GM12891 (cell line): Measurements from ENCODE around the gene FRYL.

Source experiments
- POLR2A ChIP-seq: IDR thresholded peaks from 2 replicates; pipeline ENCODE4 v1.6.1; 2011; ENCODE audit warnings: low read depth, low read length, control low read depth
- POLR2AphosphoS5 ChIP-seq: IDR thresholded peaks from 2 replicates; pipeline ENCODE4 v1.6.1; 2011; ENCODE audit warnings: low read depth, low read length, control low read depth
- POU2F2 ChIP-seq: IDR thresholded peaks from 2 replicates; pipeline ENCODE4 v1.6.1; 2011; ENCODE audit warnings: low read depth, mild to moderate bottlenecking, control low read depth, low read length, moderate library complexity

- TF ChIP-seq POLR2AphosphoS5: no peak
- TF ChIP-seq POU2F2: no peak
- TF ChIP-seq POLR2A: no peak
These were observed 330.9 kb downstream of the FRYL start for GRCh38 chr4:48449151-48449550.
